A549 (cell line): ENCODE results near the gene TOMM20L. TPM values are rescaled to one million over a fixed set of nuclear protein-coding genes. Genes with fewer than 3 reads are reported as not detected.

Experiments used
- ATAC-seq, 2 experiments: fragments of 200-7000 bp in 1 of 2; fragments of >200 bp in 1 of 2; cut with Nextera tagmentation in 1 of 2; cut with Tn5 transposase in 1 of 2; 3 replicates each; pipeline versions ENCODE4 v1.8.0 to v1.9.1; 2018 to 2020; ENCODE audit warnings: mild to moderate bottlenecking in 1 of 2, moderate library complexity in 1 of 2
- CTCF ChIA-PET: fragments of 300-600 bp; sonication (Branson Sonifier 250); formaldehyde crosslinking; extraction: SDS; loops from one replicate; lab custom pipeline; 2021; ENCODE audit warnings: antibody characterized with exemption, inconsistent platforms; lab: Yijun Ruan, JAX
- POLR2A ChIA-PET: fragments of 350-600 bp; formaldehyde crosslinking; extraction: SDS; loops from one replicate; lab custom pipeline; 2021; ENCODE audit warnings: antibody characterized with exemption, inconsistent platforms; lab: Yijun Ruan, JAX
- DNase-seq, 2 experiments: peaks; one replicate each; pipeline versions ENCODE4 v3.0.0 to v3.0.0-alpha.2; 2011 to 2016; ENCODE audit warnings: low read depth in 1 of 2, low spot score in 1 of 2
- FAIRE-seq: peaks from 2 replicates; lab custom pipeline; 2011; peaks lifted over from hg19 to GRCh38; lab: Jason Lieb, UNC
- H3K27ac ChIP-seq, 2 experiments: fragments of >200 bp; sonication (Bioruptor Twin); formaldehyde crosslinking; 3 replicates each; pipeline ENCODE4 v1.5.1; 2016 to 2017
- H3K4me1 ChIP-seq: fragments of >200 bp; sonication (Bioruptor Twin); formaldehyde crosslinking; 3 replicates; pipeline ENCODE4 v1.6.1; 2016
- H3K4me2 ChIP-seq: fragments of >200 bp; sonication (Bioruptor Twin); formaldehyde crosslinking; 3 replicates; pipeline ENCODE4 v1.6.1; 2016
- H3K4me3 ChIP-seq: fragments of >200 bp; sonication (Bioruptor Twin); formaldehyde crosslinking; 3 replicates; pipeline ENCODE4 v1.5.1; 2016
- H3K9me3 ChIP-seq: fragments of >200 bp; sonication (Bioruptor Twin); formaldehyde crosslinking; 3 replicates; pipeline ENCODE4 v1.6.1; 2016
- CEBPB ChIP-seq, 2 experiments: fragments of >200 bp in 1 of 2; sonication (Bioruptor Twin) in 1 of 2; formaldehyde crosslinking in 1 of 2; IDR thresholded peaks; 2 replicates each; pipeline ENCODE4 v1.6.1; 2012 to 2016
- CHD2 ChIP-seq: fragments of 150-350 bp; IDR thresholded peaks from 2 replicates; pipeline ENCODE4 v1.6.1; 2014; ENCODE audit warnings: low read length; ENCODE audit not compliant: partially characterized antibody
- EHF ChIP-seq: fragments of 250-450 bp; sonication (Bioruptor Pico); IDR thresholded peaks from 2 replicates; pipeline ENCODE4 v1.5.0; 2020; ENCODE audit warnings: mild to moderate bottlenecking
- FOSB ChIP-seq: fragments of 250-450 bp; sonication (Bioruptor Pico); IDR thresholded peaks from 2 replicates; pipeline ENCODE4 v1.5.0; 2020; ENCODE audit warnings: mild to moderate bottlenecking, moderate library complexity
- HEYL ChIP-seq: fragments of 250-450 bp; sonication (Bioruptor Pico); IDR thresholded peaks from 2 replicates; pipeline ENCODE4 v1.8.0; 2021; ENCODE audit warnings: mild to moderate bottlenecking, moderate library complexity
- HOXA7 ChIP-seq: fragments of 250-450 bp; sonication (Bioruptor Pico); IDR thresholded peaks from 2 replicates; pipeline ENCODE4 v1.5.0; 2020; ENCODE audit warnings: mild to moderate bottlenecking, moderate library complexity
- KDM1A ChIP-seq: fragments of 200-600 bp; sonication (generic); IDR thresholded peaks from 2 replicates; pipeline ENCODE4 v1.6.1; 2016; ENCODE audit warnings: low read depth, mild to moderate bottlenecking
- KDM5A ChIP-seq: fragments of 200-600 bp; sonication (generic); IDR thresholded peaks from 2 replicates; pipeline ENCODE4 v1.6.1; 2016; ENCODE audit warnings: antibody characterized with exemption, mild to moderate bottlenecking
- MAFK ChIP-seq: fragments of 450-650 bp; IDR thresholded peaks from 2 replicates; pipeline ENCODE4 v1.6.1; 2014; ENCODE audit not compliant: partially characterized antibody
- NFE2L2 ChIP-seq: fragments of 150-350 bp; conservative IDR thresholded peaks from 2 replicates; pipeline ENCODE4 v1.6.1; 2014; ENCODE audit warnings: low read length
- POLR2AphosphoS2 ChIP-seq: conservative IDR thresholded peaks from 2 replicates; pipeline ENCODE4 v1.6.1; 2012; ENCODE audit warnings: low read length, improper control_type of control experiment, inconsistent platforms
- ZSCAN20 ChIP-seq: fragments of 250-450 bp; sonication (Bioruptor Pico); IDR thresholded peaks from 2 replicates; pipeline ENCODE4 v1.8.0; 2022; ENCODE audit warnings: mild to moderate bottlenecking, moderate library complexity
- WGBS: methylation state at CpG from one replicate; pipeline ENCODE4 v1.1.6; 2017; ENCODE audit errors: missing lambda C conversion rate; 5-methylcytosine and 5-hydroxymethylcytosine counted together
- polyA plus RNA-seq, 4 experiments: library from polyadenylated mRNA; depleted of rRNA in 3 of 4; stranded (reverse); fragments of >200 nt; fragmentation: RNase III in 1 of 4; extraction: RNeasy Plus Mini Kit Qiagen cat#74134 plus additional on column Dnase treatment in 1 of 4; gene quantifications; 2 replicates in 3 of 4; 3 replicates in 1 of 4; pipeline ENCODE4 v1.2.3, GENCODE V29; 2011 to 2017
- TF ChIP-seq, protein P1 (sequence below): IDR thresholded peaks from 2 replicates; pipeline ENCODE4 v1.6.1; 2012
- TF ChIP-seq, protein P2 (sequence below): fragments of 250-450 bp; sonication (Bioruptor Pico); IDR thresholded peaks from 2 replicates; pipeline ENCODE4 v1.5.0; 2020; ENCODE audit warnings: low read depth, mild to moderate bottlenecking, moderate library complexity
- TF ChIP-seq, protein P3 (sequence below): fragments of >200 bp; sonication (Bioruptor Twin); formaldehyde crosslinking; IDR thresholded peaks from 3 replicates; pipeline ENCODE4 v1.6.1; 2016
- TF ChIP-seq, protein P4 (sequence below): fragments of 150-350 bp; IDR thresholded peaks from 2 replicates; pipeline ENCODE4 v1.6.1; 2014; ENCODE audit warnings: low read depth, mild to moderate bottlenecking, low read length
- TF ChIP-seq, protein P5 (sequence below): fragments of 250-450 bp; sonication (Bioruptor Pico); IDR thresholded peaks from 2 replicates; pipeline ENCODE4 v1.5.0; 2021; ENCODE audit warnings: mild to moderate bottlenecking, moderate library complexity, borderline replicate concordance
- TF ChIP-seq, protein P6 (sequence below): IDR thresholded peaks from 2 replicates; pipeline ENCODE4 v1.6.1; 2012
- TF ChIP-seq, protein P7 (sequence below): fragments of >200 bp; sonication (Bioruptor Twin); formaldehyde crosslinking; IDR thresholded peaks from 2 replicates; pipeline ENCODE4 v1.6.1; 2016

The TOMM20L gene
- polyA plus RNA-seq, 2 of the 4 experiments (the other 2 are of a cell fraction), result not detected

DNA sequence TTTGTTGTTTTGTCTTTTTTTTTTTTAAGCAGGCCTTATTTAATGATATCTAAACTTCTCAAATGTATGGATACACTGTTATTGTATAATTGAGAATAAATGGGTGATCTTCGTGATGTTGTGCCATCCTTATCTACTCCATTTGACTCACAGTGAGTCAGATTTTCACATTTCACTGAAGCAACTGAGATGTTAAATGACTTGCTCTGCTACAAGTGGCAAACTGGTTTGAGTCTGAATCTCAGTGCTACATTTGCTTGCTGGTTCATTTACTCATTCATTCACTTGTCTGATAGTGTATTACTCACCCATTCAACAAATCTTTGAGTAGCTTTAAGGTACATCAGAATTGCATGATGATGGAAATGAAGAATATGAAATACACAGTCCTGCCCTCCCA lies 34.4 kb downstream of the TOMM20L start:
- DNase-seq, result no peak
- WGBS, result 48% methylated on average over 1 of the region's 1 CpG
- H3K27ac ChIP-seq, result no peak overlapping the region
- no peaks in the 10 kb centered on the region for H3K9me3 ChIP-seq
- POLR2A ChIA-PET, result no interaction called here
- H3K4me3 ChIP-seq, result no peak overlapping the region
- TF ChIP-seq ZSCAN20 (CRISPR knock-in tag) (no peak), EHF (no peak), FOSB (CRISPR knock-in tag) (no peak), POLR2AphosphoS2 (no peak), NFE2L2 (no peak), HEYL (CRISPR knock-in tag) (no peak), HOXA7 (no peak), CEBPB (IDR thresholded peaks at IDR 0.05) (no peak), MAFK (no peak)
- TF ChIP-seq, protein P1, sequence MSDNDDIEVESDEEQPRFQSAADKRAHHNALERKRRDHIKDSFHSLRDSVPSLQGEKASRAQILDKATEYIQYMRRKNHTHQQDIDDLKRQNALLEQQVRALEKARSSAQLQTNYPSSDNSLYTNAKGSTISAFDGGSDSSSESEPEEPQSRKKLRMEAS, result no peak
- TF ChIP-seq, protein P2, sequence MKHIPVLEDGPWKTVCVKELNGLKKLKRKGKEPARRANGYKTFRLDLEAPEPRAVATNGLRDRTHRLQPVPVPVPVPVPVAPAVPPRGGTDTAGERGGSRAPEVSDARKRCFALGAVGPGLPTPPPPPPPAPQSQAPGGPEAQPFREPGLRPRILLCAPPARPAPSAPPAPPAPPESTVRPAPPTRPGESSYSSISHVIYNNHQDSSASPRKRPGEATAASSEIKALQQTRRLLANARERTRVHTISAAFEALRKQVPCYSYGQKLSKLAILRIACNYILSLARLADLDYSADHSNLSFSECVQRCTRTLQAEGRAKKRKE (CRISPR knock-in tag), result no peak
- TF ChIP-seq, protein P3, sequence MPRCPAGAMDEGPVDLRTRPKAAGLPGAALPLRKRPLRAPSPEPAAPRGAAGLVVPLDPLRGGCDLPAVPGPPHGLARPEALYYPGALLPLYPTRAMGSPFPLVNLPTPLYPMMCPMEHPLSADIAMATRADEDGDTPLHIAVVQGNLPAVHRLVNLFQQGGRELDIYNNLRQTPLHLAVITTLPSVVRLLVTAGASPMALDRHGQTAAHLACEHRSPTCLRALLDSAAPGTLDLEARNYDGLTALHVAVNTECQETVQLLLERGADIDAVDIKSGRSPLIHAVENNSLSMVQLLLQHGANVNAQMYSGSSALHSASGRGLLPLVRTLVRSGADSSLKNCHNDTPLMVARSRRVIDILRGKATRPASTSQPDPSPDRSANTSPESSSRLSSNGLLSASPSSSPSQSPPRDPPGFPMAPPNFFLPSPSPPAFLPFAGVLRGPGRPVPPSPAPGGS, result no peak
- TF ChIP-seq, protein P4, sequence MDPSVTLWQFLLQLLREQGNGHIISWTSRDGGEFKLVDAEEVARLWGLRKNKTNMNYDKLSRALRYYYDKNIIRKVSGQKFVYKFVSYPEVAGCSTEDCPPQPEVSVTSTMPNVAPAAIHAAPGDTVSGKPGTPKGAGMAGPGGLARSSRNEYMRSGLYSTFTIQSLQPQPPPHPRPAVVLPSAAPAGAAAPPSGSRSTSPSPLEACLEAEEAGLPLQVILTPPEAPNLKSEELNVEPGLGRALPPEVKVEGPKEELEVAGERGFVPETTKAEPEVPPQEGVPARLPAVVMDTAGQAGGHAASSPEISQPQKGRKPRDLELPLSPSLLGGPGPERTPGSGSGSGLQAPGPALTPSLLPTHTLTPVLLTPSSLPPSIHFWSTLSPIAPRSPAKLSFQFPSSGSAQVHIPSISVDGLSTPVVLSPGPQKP, result no peak
- TF ChIP-seq, all 56 proteins: peak for 0
- H3K4me2 ChIP-seq, result no peak overlapping the region; the same call in 2 of the 3 replicates
- ATAC-seq (no peak), FAIRE-seq (no peak)
- CTCF ChIA-PET, result no interaction called here
- H3K4me1 ChIP-seq, result peaks cover 21% of the 10 kb centered on the region; the same call in 2 of the 3 replicates

DNA sequence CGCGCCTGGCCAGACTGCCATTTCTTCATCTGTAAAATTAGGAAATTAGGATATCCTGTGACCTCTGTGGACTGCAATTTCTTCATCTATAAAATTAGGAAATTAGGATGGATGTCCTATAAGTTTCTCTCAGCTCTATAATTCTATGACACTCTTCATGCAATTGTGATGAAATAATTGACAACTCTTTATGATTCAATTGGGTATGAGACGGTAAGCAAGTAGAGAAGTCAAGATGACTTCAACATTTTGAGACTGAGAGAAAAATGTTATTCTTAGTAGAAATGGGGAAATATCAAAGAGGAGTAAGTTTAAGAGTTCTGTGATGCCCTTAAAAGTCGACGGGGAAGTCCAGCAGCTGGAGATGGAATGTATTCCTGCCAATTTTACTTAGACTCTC lies 43.7 kb downstream of the TOMM20L start:
- no peaks in the 10 kb centered on the region for H3K9me3 ChIP-seq
- no peak overlapping the region for H3K4me3 ChIP-seq
- ATAC-seq (no peak), FAIRE-seq (no peak), DNase-seq (no peak)
- H3K4me2 ChIP-seq, result no peak overlapping the region
- no peak overlapping the region for H3K27ac ChIP-seq
- ChIA-PET POLR2A (no interaction called here), CTCF (interaction anchor here (1.9 kb wide), 1 partner anchor 12 kb away, joined by 4 read pairs; the partner anchor contains the start of genes KIAA0586 and TIMM9)
- peaks cover 5% of the 10 kb centered on the region; the same call in 1 of the 3 replicates for H3K4me1 ChIP-seq
- 80% methylated on average over 5 of the region's 5 CpGs for WGBS
- TF ChIP-seq POLR2AphosphoS2 (no peak), HEYL (CRISPR knock-in tag) (no peak), KDM1A (no peak), KDM5A (no peak), CHD2 (no peak)
- TF ChIP-seq, protein P5, sequence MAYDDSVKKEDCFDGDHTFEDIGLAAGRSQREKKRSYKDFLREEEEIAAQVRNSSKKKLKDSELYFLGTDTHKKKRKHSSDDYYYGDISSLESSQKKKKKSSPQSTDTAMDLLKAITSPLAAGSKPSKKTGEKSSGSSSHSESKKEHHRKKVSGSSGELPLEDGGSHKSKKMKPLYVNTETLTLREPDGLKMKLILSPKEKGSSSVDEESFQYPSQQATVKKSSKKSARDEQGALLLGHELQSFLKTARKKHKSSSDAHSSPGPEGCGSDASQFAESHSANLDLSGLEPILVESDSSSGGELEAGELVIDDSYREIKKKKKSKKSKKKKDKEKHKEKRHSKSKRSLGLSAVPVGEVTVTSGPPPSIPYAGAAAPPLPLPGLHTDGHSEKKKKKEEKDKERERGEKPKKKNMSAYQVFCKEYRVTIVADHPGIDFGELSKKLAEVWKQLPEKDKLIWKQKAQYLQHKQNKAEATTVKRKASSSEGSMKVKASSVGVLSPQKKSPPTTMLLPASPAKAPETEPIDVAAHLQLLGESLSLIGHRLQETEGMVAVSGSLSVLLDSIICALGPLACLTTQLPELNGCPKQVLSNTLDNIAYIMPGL (CRISPR knock-in tag), result no peak
- TF ChIP-seq, protein P6, sequence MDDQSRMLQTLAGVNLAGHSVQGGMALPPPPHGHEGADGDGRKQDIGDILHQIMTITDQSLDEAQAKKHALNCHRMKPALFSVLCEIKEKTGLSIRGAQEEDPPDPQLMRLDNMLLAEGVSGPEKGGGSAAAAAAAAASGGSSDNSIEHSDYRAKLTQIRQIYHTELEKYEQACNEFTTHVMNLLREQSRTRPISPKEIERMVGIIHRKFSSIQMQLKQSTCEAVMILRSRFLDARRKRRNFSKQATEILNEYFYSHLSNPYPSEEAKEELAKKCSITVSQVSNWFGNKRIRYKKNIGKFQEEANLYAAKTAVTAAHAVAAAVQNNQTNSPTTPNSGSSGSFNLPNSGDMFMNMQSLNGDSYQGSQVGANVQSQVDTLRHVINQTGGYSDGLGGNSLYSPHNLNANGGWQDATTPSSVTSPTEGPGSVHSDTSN, result no peak
- TF ChIP-seq, protein P7, sequence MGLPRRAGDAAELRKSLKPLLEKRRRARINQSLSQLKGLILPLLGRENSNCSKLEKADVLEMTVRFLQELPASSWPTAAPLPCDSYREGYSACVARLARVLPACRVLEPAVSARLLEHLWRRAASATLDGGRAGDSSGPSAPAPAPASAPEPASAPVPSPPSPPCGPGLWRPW, result no peak
